Left ventricle myocardium superior (tissue), 1 donor: ENCODE measurements around the gene MRPL42. TPM values are rescaled to one million over a fixed set of nuclear protein-coding genes. Genes with fewer than 3 reads are reported as not detected.

Experiments used
- total RNA-seq: library from RNA; stranded (reverse); fragmentation: NEBNext Ultra II Directional; extraction: Animal tissue kit (Norgen Biotek cat#: 25700); gene quantifications from one replicate; pipeline ENCODE4 v1.2.1, GENCODE V29; 2021
- donor health status: DM: no; HTN: yes; CAD: no; lungs with severe emphysema.

Gene MRPL42
- total RNA-seq, 1 donor from 2014 or later, result 44.7 TPM

Other genes with a start within 250 kb of the MRPL42 start
- gene NUDT4, start 89.6 kb upstream of the MRPL42 start, total RNA-seq, result 410 TPM
- 84.5 TPM for gene UBE2N, start 25.6 kb upstream of the MRPL42 start, total RNA-seq
- 9.0 TPM for gene SOCS2, start 105.2 kb downstream of the MRPL42 start, total RNA-seq
- gene CRADD, start 209.9 kb downstream of the MRPL42 start, total RNA-seq, result 30.4 TPM